ENCODE data around the gene NRARP.

- no peak for TF ChIP-seq CTCF (IDR thresholded peaks at IDR 0.05)
- TF ChIP-seq POLR2AphosphoS5 (IDR thresholded peaks at IDR 0.05): no peak
These were observed 34.7 kb upstream of the NRARP start for GRCh38 chr9:137336735-137337134.
